Suppressor macrophage treated with lipopolysaccharide for 4 hours (primary cell): ENCODE data around the gene ALOXE3.
"Not testable (repeated sequence)": the region's sequence is repeated elsewhere in the genome, so short reads cannot be mapped to it uniquely, and the experiment has no call there.

Experiments used
- DNase-seq: peaks from one replicate; pipeline ENCODE4 v3.0.0-alpha.2; 2020

ALOXE3 gene

DNA sequence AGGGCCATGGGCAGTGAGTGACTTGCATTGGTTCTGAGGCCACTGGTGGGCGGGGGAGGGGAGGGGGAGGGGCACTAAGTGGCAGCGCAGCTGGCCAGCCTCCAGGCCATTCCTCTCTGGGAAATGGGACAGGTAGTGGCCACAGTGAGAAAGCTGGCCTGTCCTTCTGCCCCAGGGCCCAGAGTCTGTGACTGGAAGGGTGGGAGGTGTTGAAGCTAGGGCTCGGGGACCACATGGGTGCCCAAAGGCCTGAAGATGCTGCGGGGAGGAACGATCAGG is 30.4 kb downstream of the ALOXE3 start:
- DNase-seq, result no peak

DNA sequence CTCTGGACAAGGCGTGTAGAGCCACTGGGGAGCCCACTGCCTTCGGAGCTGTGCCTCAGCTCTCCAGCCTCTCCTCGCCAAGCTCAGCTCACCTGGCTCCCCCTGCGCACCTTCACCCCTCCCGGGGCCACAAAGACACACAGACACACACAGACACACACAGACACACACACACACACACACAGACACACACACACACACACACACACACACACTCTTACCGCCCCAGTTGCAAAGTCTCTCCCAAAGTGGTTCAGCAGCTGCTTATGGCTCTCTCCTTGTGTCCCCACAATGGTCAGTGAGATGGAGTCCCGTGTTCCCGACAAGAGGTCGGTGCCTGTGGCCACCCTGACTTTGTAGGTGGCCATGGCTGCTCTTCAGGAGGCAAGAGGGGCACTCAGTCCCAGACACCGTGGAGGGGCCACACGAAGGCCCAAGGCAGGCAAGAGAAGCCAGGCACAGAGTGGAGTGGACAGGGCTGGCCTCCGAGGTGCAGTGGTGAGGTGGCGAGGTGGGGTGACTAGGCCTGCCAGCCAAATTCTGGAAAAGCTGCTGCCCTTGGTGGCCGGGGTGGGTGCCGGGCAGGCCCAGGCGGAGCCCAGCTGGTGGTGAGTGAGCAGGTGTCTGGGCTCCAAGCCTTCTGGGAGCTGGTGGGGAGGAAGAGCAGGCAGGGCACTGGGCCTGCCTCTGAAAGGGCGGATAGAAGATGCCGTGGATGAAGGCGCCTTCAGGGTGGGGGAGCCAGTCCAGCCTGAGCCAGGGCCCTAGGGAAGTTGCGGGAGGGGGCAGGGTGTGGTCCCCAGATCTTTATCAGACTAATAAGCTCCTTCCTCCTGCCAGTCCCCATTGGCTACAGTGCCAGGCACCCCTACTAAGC is 31.0 kb downstream of the ALOXE3 start, which contains the start of gene ALOX12B:
TSS of gene ALOX12B (minus strand) at position 642 of the 877 bp plus-strand sequence. CDS start at position 368, 274 bp downstream.
- no peak for DNase-seq

DNA sequence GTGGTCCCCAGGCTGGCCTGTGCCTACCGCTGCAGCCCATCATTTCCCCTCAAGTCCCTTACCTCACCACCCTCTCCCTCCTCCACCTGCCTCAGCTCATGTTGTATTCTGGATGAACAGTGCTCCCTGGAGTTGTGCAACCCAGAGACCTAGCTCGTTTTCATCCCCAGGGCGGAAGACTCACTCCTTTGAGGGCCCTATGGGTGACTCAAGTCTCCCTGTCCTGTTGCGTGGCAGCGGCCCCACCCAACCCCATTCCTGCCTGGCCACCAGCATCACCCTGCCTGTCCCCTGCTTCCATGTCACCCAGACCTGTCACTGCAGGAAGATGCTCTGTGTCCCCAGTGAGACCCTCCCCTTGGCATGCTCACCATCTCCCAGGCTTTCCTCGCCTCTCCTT is 34.1 kb downstream of the ALOXE3 start:
- DNase-seq, result no peak

GRCh38 chr17:8082292-8082691 is 36.0 kb downstream of the ALOXE3 start:
- no peak for DNase-seq

DNA sequence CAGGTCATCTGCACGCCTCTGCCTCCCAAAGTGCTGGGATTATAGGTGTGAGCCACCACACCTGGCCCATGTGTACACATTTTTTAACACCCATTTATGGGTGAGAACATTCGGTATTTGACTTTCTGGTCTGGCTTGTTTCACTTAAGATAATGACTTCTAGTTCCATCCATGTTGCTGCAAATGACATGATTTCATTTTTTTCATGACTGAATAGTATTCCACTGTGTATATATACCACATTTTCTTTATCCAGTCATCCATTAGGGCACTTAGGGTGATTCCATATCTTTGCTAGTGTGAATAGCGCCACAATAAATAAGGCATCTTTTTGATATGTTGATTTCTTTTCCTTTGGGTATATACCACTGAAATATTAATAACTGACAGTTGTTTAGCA is 36.4 kb downstream of the ALOXE3 start:
- no peak for DNase-seq

- no peak for DNase-seq
These were observed 37.5 kb downstream of the ALOXE3 start for GRCh38 chr17:8080799-8081219.

DNA sequence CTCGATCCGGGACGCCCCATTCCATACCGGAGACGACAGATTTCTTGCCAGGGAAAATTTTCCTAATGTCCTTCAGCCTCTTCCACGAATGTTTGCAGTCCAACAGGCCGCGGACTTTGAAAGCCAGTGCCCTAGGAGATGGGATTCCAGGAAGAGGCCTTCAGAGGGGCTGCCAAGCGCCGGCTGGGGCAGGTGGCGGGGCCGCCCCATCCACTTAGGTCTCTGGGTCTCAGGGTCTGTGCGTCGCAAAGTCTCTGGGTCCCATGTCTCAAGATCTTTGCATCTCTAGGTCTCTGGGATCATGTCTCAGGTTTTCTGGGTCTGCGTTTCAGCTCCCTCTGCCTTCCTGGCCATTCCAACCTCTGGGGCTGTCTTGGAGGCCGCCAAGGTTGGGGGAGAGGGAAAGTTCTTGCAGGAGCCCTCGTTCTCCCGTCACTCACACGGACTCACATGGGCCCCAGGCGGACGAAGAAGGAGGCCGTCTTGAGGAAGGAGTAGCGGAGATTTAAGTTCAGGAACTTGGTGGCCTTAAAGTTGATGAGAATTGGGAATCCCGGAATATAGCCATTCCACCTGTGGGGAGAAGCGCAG is 38.0 kb downstream of the ALOXE3 start:
- no peak for DNase-seq

DNA sequence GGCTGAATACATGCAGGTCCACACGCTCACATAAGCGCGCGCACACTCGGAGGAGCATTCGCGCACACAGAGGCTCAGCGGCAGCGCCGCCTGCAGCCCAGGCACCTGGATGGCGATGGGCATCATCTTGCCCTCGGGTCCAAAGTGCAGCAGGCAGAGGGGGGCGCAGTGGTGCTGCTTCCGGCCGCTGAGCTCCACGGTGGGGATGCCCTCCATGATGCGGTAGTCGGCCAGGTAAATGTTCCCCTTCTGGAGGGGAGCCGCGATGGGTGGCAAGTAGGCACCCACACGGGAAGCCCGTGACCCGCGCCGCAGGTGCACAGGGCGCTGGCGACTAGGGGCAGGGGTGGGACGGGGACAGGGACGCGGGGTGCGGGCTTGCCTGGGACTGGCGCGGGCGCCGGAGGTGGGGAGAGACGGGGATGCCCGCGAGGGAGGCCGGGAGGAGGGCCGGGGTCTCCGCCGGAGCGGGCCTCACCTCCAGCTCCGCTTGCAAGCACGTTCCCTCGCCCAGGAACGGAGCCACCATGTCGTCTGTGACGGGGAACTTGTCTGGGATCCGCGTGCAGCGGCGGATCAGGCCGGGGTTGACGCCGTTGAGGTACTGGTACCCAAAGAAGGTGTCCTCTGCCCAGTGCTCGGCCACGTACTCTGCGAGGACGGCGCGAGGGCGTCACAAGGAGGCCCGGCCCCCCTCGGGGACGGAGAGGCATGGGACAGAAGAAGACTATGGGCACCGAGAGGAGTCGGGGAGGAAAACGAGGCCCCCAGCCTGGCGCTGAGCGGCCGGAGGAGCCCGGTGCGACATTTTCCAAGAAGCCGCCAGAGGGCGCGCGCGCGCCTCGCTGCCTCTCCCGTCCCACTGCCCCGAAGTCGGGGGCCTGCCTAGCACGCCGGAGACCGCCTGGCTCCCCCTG is 38.8 kb downstream of the ALOXE3 start:
- peak; percentile 77 for DNase-seq

- DNase-seq, result not testable (repeated sequence)
These were observed 40.4 kb downstream of the ALOXE3 start for GRCh38 chr17:8077939-8078338.

DNA sequence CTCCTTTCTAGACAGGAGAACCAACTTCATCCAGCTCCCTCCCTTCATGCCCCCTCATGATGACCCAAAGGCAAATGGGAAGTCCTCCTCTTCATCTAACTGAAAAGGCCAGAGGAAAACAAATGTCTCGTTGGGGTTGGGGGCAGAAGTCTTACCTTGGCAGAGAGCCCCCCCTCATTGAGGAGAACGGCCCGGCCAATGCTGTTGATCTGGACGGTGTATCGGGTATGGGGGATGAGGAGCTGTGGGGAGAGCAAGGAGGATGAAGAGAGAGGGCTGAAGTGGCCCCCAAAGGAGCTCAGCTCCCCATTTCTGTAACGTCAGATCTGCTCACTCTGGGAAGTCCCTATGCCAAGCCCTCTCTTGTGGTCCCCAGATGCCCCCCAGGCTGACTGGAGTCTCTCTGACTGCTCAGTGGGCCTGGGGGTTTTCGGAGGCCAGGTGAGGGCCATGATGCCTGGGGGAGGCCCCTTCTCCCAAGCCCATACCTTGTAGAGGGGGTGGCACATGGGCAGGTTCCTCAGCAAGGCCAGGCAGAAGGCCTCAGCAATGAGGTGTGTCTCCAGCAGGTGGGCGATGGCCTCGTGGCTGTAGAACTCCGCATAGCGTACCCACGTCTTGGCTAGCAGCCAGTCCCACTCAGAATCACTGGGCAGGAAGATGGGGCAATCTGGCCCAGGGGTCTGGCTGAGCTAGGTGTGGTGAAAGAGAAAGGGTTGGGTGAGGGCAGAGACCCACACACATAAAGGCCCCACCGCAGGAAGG is 41.6 kb downstream of the ALOXE3 start:
- DNase-seq, result no peak

- DNase-seq, result no peak
These were observed 42.6 kb downstream of the ALOXE3 start for GRCh38 chr17:8075574-8076342.

DNA sequence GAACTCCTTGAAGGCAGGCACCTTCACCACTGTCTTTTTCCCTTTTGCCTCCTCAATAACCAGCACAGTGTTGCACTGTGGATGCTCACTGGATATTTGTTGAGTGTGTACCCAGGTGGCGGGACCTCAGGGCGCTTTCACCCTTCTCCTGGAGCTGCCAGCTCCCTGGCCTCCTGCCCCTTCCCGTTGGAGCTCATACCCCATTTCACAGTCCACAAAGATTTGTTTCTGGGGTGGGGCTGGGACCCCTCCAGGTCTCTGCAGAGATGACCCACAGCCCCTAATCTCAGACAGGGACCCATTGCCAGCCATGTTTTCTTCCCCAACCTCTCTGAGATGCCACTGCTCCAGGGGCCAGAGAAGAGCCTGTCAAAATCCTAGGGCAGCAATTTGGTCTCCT is 43.2 kb downstream of the ALOXE3 start:
- DNase-seq, result no peak

- no peak for DNase-seq
These were observed 43.8 kb downstream of the ALOXE3 start for GRCh38 chr17:8074554-8074953.

- DNase-seq, result peak; percentile 83
These were observed 44.5 kb downstream of the ALOXE3 start for GRCh38 chr17:8073627-8074484.

- no peak for DNase-seq
These were observed 45.4 kb downstream of the ALOXE3 start for GRCh38 chr17:8072729-8073461.

GRCh38 chr17:8072341-8072728 is 46.0 kb downstream of the ALOXE3 start:
- DNase-seq, result no peak

- no peak for DNase-seq
These were observed 46.8 kb downstream of the ALOXE3 start for GRCh38 chr17:8071496-8071895.

DNA sequence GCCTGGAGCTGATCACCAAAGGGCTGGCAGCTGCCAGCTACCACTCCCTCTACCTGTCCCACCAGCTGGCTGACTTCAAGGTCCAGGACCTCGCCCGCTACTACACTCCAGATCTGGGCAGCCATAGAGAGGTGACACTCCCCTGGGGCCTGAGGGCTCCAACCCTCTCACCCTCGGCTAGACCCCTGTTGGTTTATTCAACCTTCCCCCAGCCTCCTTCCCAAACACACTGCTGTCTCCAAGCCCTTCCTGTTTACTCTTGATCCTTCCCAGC is 48.8 kb downstream of the ALOXE3 start:
- DNase-seq, result no peak

DNA sequence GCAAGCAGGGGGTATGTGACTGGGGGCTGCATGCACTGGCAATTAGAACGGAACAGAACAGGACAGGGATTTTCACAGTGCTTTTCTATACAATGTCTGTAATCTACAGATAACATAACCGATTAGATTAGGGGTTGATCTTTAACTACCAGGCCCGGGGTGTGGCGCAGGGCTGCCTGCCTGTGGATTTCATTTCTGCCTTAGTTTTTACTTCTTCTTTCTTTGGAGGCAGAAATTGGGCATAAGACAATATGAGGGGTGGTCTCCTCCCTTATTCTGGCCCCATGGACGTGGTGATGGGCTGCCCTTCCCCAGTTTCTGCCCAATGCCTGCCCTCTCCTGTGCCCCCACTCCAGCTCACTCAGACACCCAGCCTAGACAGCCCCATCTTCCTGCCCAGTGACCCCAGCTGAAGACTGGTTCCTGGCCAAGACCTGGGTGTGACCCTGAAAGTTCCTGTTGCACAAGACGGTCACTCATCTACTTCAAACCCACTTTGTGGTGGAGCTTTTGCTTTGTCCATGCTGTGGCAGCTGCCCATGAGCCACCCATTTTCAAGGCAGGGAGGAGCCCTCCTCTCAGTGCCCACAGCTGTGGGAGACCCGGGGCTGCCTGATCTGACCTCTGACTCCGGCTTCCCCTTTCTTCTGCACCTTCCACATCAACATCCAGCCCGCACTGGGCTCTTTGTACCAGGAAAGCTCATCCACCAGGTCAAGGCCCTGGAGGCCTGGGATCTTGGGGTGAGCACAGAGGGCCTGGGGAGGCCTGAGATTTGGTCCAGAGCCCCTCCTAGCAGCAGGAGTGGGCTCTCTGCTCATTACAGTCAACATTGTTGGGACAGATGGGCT is 49.4 kb downstream of the ALOXE3 start:
- peak; percentile 77 for DNase-seq

GRCh38 chr17:8067806-8068205 is 50.5 kb downstream of the ALOXE3 start:
- peak; percentile 39 for DNase-seq
